AG09319 (cell line): ENCODE results near the gene SPATA20.

Source experiments
- DNase-seq: peaks from one replicate; pipeline ENCODE4 v3.0.0-alpha.2; 2010; ENCODE audit warnings: low read depth; ENCODE audit errors: extremely low read depth
- TF ChIP-seq, protein P1 (sequence below): IDR thresholded peaks from 2 replicates; pipeline ENCODE4 v1.5.1; 2011; ENCODE audit warnings: low read depth, mild to moderate bottlenecking, inconsistent platforms, low read length, moderate library complexity

The SPATA20 gene

DNA sequence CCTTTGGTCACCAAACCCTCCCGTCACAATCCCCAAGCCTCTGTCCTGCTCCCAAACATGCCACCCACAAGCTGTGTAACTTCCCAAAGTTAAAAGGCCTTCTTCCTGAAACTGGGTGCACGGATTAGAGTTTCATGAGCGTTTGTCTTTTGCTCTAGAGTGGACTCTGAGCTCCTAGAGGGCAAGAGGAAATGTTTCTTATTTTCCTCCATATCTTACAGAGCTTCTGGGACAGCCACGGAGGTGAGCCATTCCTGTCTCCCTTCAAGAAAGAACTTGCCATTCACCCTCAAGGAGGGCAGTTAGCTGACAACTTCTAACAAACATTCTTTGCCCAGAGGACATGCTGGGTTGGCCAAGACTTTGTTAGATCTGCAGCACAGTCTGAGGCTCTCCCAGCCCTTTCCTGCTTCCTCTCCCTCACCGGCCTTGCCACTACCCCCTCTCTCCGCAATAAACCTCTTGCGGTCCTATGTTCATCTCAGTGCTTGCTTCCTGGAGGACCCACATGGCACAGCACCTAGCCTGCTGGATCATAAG lies 41.3 kb upstream of the SPATA20 start:
- TF ChIP-seq, protein P1, sequence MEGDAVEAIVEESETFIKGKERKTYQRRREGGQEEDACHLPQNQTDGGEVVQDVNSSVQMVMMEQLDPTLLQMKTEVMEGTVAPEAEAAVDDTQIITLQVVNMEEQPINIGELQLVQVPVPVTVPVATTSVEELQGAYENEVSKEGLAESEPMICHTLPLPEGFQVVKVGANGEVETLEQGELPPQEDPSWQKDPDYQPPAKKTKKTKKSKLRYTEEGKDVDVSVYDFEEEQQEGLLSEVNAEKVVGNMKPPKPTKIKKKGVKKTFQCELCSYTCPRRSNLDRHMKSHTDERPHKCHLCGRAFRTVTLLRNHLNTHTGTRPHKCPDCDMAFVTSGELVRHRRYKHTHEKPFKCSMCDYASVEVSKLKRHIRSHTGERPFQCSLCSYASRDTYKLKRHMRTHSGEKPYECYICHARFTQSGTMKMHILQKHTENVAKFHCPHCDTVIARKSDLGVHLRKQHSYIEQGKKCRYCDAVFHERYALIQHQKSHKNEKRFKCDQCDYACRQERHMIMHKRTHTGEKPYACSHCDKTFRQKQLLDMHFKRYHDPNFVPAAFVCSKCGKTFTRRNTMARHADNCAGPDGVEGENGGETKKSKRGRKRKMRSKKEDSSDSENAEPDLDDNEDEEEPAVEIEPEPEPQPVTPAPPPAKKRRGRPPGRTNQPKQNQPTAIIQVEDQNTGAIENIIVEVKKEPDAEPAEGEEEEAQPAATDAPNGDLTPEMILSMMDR: no peak
- no peak for DNase-seq

DNA sequence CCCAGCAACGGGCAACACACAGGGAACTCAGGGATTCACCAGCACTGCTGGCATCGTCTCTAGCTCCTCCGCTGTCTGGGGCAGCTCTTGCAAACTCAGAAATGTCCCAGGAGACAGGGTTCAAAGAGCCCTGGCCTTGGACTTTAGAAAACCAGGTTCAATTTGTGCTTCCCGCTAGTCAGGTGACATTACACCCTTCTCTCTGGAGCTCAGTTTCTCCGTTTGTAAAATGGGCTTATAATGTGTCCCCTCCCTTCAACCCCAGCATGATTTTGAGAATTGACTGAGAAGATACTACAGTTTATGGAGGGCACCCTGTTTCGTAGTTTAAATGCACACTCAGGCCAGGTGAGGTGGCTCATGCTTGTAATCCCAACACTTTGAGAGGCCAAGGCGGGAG lies 40.7 kb upstream of the SPATA20 start:
- DNase-seq: no peak
- TF ChIP-seq, protein P1: no peak

DNA sequence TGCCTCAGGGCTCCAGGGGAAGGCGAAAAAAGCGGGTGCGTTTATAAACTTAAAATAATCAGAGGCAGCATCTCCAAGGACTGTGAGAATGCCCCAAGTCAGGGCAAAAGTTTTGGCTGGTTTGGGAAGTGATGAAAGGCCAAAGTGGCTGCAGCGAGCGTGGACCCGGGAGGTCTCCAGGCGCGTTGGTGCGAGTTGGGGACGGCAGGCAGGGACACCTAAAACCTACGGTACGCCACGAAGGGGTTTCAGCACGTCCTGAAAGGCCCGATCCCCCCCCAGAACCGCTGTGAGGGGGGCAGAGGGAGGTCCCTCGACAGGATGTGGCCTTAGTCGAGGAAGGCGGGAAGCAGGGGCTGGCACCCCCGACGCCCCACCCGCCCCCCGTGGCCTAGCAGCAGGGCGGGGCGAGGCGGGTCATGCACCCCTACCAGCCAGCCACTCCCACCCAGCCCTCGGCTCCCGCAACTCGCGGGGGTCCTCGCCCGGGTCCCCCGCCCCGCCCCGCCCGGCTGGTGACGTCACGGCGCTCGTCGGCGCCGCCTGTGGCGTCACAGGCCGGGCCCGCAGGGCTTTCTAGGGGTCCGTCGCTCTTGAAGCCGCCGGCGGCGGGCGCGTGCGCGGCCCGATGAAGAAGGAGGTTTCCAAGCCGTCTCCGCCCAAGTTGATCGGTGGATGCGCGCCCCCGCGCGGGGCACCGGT lies 39.0 kb upstream of the SPATA20 start, which contains the start of gene MYCBPAP:
Gene MYCBPAP, plus strand, starts transcription at position 569 of the 702 bp plus-strand sequence. CDS start 236 bp downstream, outside the sequence.
- TF ChIP-seq, protein P1: peak; percentile 19; the same call in 1 of the 2 replicates
- DNase-seq: peak; percentile 52

DNA sequence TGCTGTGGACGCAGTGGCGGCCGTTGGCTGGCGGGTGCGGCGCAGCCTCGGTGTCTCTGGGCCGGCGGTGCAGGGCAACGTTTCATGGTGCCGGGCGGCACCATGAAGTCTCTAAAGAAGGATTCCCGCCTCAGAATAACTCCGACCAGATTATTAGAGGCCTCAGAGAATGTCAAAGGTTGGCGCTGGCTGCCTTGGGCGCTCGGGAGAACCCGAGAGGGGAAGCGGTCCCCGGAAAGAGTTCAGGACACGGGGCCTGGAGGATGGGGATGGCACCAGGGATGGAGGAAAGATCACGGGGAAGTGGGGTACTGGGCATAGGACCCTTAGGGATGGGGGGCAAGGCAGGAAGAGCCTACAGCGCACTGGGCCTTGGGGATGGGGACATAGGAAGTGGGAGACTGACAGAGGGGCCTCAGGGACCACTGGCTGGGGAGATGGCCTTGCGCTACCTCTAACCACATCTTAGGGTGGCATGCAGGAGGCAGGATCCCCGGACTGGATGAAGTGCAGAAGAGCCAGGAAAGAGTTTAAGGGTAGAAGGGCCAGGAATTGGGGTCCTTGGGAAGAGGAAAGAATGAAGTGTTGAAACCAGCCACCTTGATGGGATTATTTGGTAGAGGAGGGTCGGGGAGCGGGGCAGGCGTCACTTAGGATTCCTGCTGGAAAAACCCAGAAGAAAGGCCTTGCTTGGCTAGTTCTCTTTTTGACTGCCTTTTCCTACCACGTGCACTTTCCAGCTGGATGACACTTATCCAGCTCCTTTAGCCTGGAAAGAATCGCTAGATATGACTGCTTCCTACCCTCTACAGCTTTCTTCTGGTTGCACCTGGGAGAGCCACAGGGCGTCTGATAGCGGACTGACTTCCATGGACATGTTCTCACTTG lies 38.2 kb upstream of the SPATA20 start:
- TF ChIP-seq, protein P1: no peak; the same call in 1 of the 2 replicates
- DNase-seq: no peak

DNA sequence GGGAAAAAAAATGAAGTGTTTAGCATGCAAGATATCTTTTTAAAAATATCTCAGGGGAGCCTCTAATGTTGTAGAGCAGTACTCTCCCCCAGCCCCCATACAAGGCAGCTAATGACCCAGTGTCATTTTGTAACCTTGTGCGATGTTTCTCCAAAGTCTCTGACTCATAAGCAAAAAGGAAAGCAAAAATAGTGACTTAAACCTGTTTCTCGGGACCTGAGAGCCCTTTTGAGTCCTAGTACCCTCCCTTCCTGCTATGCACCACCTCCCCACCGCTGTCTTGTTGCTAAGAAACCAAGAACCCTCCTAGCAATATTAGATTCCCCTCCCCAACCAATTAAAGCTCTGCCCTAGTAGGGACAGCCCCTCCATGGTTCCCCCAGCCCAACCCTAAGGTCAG lies 35.9 kb upstream of the SPATA20 start:
- TF ChIP-seq, protein P1: no peak
- DNase-seq: no peak

DNA sequence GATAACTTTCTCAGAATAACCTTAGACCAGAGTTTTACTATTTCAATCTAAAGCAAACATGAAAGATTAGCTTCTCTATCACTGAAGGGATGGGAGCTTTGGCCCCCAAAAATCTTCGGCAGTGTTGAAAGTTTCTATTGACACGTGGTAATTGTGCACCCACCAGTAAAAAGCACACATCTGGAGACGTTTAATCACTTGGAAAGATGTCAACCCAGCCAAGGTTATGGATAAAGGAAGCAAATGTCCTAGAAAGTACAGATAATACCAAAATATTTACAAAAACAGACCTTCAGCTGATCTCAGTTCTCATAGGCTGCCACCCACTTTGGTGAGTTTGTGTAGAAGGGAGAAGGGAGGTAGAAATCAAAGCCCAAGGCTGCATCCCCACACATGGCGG lies 33.5 kb upstream of the SPATA20 start:
- no peak for DNase-seq
- TF ChIP-seq, protein P1: no peak
